SIG-M5 treated with dmso at 0.1 percent for 504 hours (cell line): ENCODE results near the gene MDGA2.
"Not testable (repeated sequence)": the region's sequence is repeated elsewhere in the genome, so short reads cannot be mapped to it uniquely, and the experiment has no call there.

ENCODE experiments used
- DNase-seq: peaks from one replicate; lab custom pipeline; 2025; ENCODE audit not compliant: unreplicated experiment; lab: John Stamatoyannopoulos, UW

MDGA2 gene

GRCh38 chr14:47345016-47345415 lies 330.4 kb downstream of the MDGA2 start:
- DNase-seq = no peak

- DNase-seq = no peak
Measured at GRCh38 chr14:47332939-47333338, 342.5 kb downstream of the MDGA2 start.

- no peak for DNase-seq
Measured at GRCh38 chr14:47332106-47332505, 343.3 kb downstream of the MDGA2 start.

- DNase-seq = no peak
Measured at GRCh38 chr14:47328376-47328775, 347.0 kb downstream of the MDGA2 start.

GRCh38 chr14:47327336-47327735 lies 348.1 kb downstream of the MDGA2 start:
- DNase-seq = no peak

- DNase-seq = no peak
Measured at GRCh38 chr14:47322751-47323150, 352.7 kb downstream of the MDGA2 start.

- no peak for DNase-seq
Measured at GRCh38 chr14:47302121-47302520, 373.3 kb downstream of the MDGA2 start.

GRCh38 chr14:47300796-47301195 lies 374.6 kb downstream of the MDGA2 start:
- DNase-seq = no peak

- DNase-seq = no peak
Measured at GRCh38 chr14:47297374-47297773, 378.0 kb downstream of the MDGA2 start.

GRCh38 chr14:47284283-47284682 lies 391.1 kb downstream of the MDGA2 start:
- DNase-seq = no peak

GRCh38 chr14:47281761-47282160 lies 393.6 kb downstream of the MDGA2 start:
- DNase-seq = not testable (repeated sequence)

GRCh38 chr14:47278233-47278842 lies 397.1 kb downstream of the MDGA2 start:
- peak; percentile 1 for DNase-seq

- DNase-seq = no peak
Measured at GRCh38 chr14:47277703-47278102, 397.7 kb downstream of the MDGA2 start.

- DNase-seq = no peak
Measured at GRCh38 chr14:47276931-47277330, 398.5 kb downstream of the MDGA2 start.

- DNase-seq = no peak
Measured at GRCh38 chr14:47273939-47274338, 401.5 kb downstream of the MDGA2 start.

GRCh38 chr14:47270715-47271114 lies 404.7 kb downstream of the MDGA2 start:
- DNase-seq = no peak

GRCh38 chr14:47269756-47270492 lies 405.5 kb downstream of the MDGA2 start:
- DNase-seq = no peak

GRCh38 chr14:47264842-47265241 lies 410.6 kb downstream of the MDGA2 start:
- no peak for DNase-seq

GRCh38 chr14:47262801-47263200 lies 412.6 kb downstream of the MDGA2 start:
- no peak for DNase-seq

GRCh38 chr14:47261350-47261749 lies 414.1 kb downstream of the MDGA2 start:
- DNase-seq = no peak

- no peak for DNase-seq
Measured at GRCh38 chr14:47259796-47260195, 415.6 kb downstream of the MDGA2 start.

- no peak for DNase-seq
Measured at GRCh38 chr14:47257013-47257412, 418.4 kb downstream of the MDGA2 start.

- no peak for DNase-seq
Measured at GRCh38 chr14:47252802-47253201, 422.6 kb downstream of the MDGA2 start.
